AG04450 (cell line): ENCODE data around the gene PPIE. TPM values are rescaled to one million over a fixed set of nuclear protein-coding genes. Genes with fewer than 3 reads are reported as not detected.

Experiments
- CTCF ChIA-PET: fragments of 300-600, 350-600 bp; formaldehyde crosslinking; extraction: SDS; loops from one replicate; lab custom pipeline; 2022; ENCODE audit warnings: antibody characterized with exemption, inconsistent platforms; lab: Charles Lee
- POLR2A ChIA-PET: fragments of 350-600 bp; formaldehyde crosslinking; extraction: SDS; loops from one replicate; lab custom pipeline; 2021; ENCODE audit warnings: antibody characterized with exemption, inconsistent platforms; lab: Yijun Ruan, JAX
- DNase-seq: peaks from one replicate; pipeline ENCODE4 v3.0.0-alpha.2; 2011; ENCODE audit warnings: low read depth, low spot score
- H3K27ac ChIP-seq: one replicate; pipeline ENCODE4 v1.5.1; 2012; ENCODE audit warnings: low read depth, low read length, control low read depth
- H3K27me3 ChIP-seq: one replicate; pipeline ENCODE4 v1.6.0; 2012; ENCODE audit warnings: low read length; ENCODE audit not compliant: control insufficient read depth, insufficient read depth
- H3K4me3 ChIP-seq: 2 replicates; pipeline ENCODE4 v1.5.1; 2011; ENCODE audit warnings: mild to moderate bottlenecking, low read depth, low read length, control low read depth
- H3K9me3 ChIP-seq: 2 replicates; pipeline ENCODE4 v1.5.1; 2012; ENCODE audit warnings: low read length; ENCODE audit not compliant: control insufficient read depth, insufficient read depth
- CTCF ChIP-seq: IDR thresholded peaks from 2 replicates; pipeline ENCODE4 v1.5.1; 2011; ENCODE audit warnings: low read depth, low read length, control low read depth, inconsistent platforms
- polyA plus RNA-seq: library from polyadenylated mRNA; depleted of rRNA; stranded (reverse); fragments of >200 nt; gene quantifications from 2 replicates; pipeline ENCODE4 v1.2.3, GENCODE V29; 2011

The PPIE gene
- polyA plus RNA-seq, 1 experiment: 72.5 TPM

GRCh38 chr1:39755965-39756659 lies 17.4 kb downstream of the PPIE start:
- no peak for TF ChIP-seq CTCF
- Histone ChIP-seq H3K9me3 (no peaks in the 10 kb centered on the region), H3K27me3 (no peaks in the 10 kb centered on the region), H3K4me3 (no peak overlapping the region), H3K27ac (no peak overlapping the region)
- no peak for DNase-seq
- POLR2A ChIA-PET: no interaction called here
- CTCF ChIA-PET: no interaction called here

- Histone ChIP-seq H3K27ac (no peak overlapping the region), H3K9me3 (no peaks in the 10 kb centered on the region), H3K4me3 (no peak overlapping the region), H3K27me3 (no peaks in the 10 kb centered on the region)
- ChIA-PET POLR2A (no interaction called here), CTCF (no interaction called here)
- no peak for TF ChIP-seq CTCF
- no peak for DNase-seq
These were observed 18.8 kb downstream of the PPIE start for GRCh38 chr1:39757501-39757900.

GRCh38 chr1:39758556-39759435 lies 20.1 kb downstream of the PPIE start:
- H3K27me3 ChIP-seq: no peaks in the 10 kb centered on the region
- no peak for TF ChIP-seq CTCF
- no peak for DNase-seq
- no peak overlapping the region for H3K4me3 ChIP-seq
- POLR2A ChIA-PET: interaction anchor here (0.6 kb wide), 1 partner anchor 699 kb away, joined by 4 read pairs; no protein-coding TSS in a partner anchor
- no peaks in the 10 kb centered on the region for H3K9me3 ChIP-seq
- no peak overlapping the region for H3K27ac ChIP-seq
- CTCF ChIA-PET: no interaction called here

- no peak overlapping the region for H3K4me3 ChIP-seq
- ChIA-PET POLR2A (interaction anchor here (0.6 kb wide), 1 partner anchor 699 kb away, joined by 4 read pairs; no protein-coding TSS in a partner anchor), CTCF (no interaction called here)
- no peak overlapping the region for H3K27ac ChIP-seq
- H3K27me3 ChIP-seq: no peaks in the 10 kb centered on the region
- H3K9me3 ChIP-seq: no peaks in the 10 kb centered on the region
- TF ChIP-seq CTCF: no peak
- no peak for DNase-seq
These were observed 20.7 kb downstream of the PPIE start for GRCh38 chr1:39759436-39759726.
